Measurements from ENCODE around the gene KDM2B.

Gene KDM2B

GRCh38 chr12:121561009-121561395 is 19.8 kb downstream of the KDM2B start:
- DNase-seq (ENCODE audit: low read depth, low spot score) = no peak
- no peak for TF ChIP-seq CTCF (IDR thresholded peaks at IDR 0.05; ENCODE audit: low read depth, low read length)
- H3K4me3 ChIP-seq (ENCODE audit: low read depth, low read length) = no peak overlapping the region
- in situ Hi-C loops (cut with HindIII; ENCODE audit: low sequenced_read_pairs) = no loop called here

GRCh38 chr12:121560392-121561008 is 20.3 kb downstream of the KDM2B start:
- no peak overlapping the region for H3K4me3 ChIP-seq (ENCODE audit: low read depth, low read length)
- no peak for DNase-seq (ENCODE audit: low read depth, low spot score)
- TF ChIP-seq CTCF (IDR thresholded peaks at IDR 0.05; ENCODE audit: low read depth, low read length) = no peak
- in situ Hi-C loops (cut with HindIII; ENCODE audit: low sequenced_read_pairs) = no loop called here

- H3K4me3 ChIP-seq (ENCODE audit: low read depth, low read length) = no peak overlapping the region
- no peak for DNase-seq (ENCODE audit: low read depth, low spot score)
- no peak for TF ChIP-seq CTCF (IDR thresholded peaks at IDR 0.05; ENCODE audit: low read depth, low read length)
- in situ Hi-C loops (cut with HindIII; ENCODE audit: low sequenced_read_pairs) = no loop called here
Observed at GRCh38 chr12:121558956-121559355, 21.9 kb downstream of the KDM2B start.

GRCh38 chr12:121550974-121551634 is 29.7 kb downstream of the KDM2B start:
- DNase-seq (ENCODE audit: low read depth, low spot score) = no peak
- no peak for TF ChIP-seq CTCF (IDR thresholded peaks at IDR 0.05; ENCODE audit: low read depth, low read length)
- in situ Hi-C loops (cut with HindIII; ENCODE audit: low sequenced_read_pairs) = no loop called here
- H3K4me3 ChIP-seq (ENCODE audit: low read depth, low read length) = no peak overlapping the region

- no peak for TF ChIP-seq CTCF (IDR thresholded peaks at IDR 0.05; ENCODE audit: low read depth, low read length)
- DNase-seq (ENCODE audit: low read depth, low spot score) = no peak
- in situ Hi-C loops (cut with HindIII; ENCODE audit: low sequenced_read_pairs) = no loop called here
- H3K4me3 ChIP-seq (ENCODE audit: low read depth, low read length) = no peak overlapping the region
Observed at GRCh38 chr12:121549075-121549474, 31.7 kb downstream of the KDM2B start.

GRCh38 chr12:121545480-121545879 is 35.3 kb downstream of the KDM2B start:
- DNase-seq (ENCODE audit: low read depth, low spot score) = no peak
- no peak for TF ChIP-seq CTCF (IDR thresholded peaks at IDR 0.05; ENCODE audit: low read depth, low read length)
- H3K4me3 ChIP-seq (ENCODE audit: low read depth, low read length) = no peak overlapping the region
- in situ Hi-C loops (cut with HindIII; ENCODE audit: low sequenced_read_pairs) = no loop called here

Data from astrocyte of the spinal cord (primary cell).